ENCODE results near the gene TMED8. TPM values are rescaled to one million over a fixed set of nuclear protein-coding genes. Genes with fewer than 3 reads are reported as not detected.

TMED8 gene
- total and polyA plus RNA-seq, 2 of the 13 experiments (the other 11 are each of a cell fraction or from before 2014, with no cell fraction given) = 6.0 to 11.7 TPM

GRCh38 chr14:77390188-77390587 lies 13.3 kb upstream of the TMED8 start (continued):
- TF ChIP-seq ATF4 (CRISPR knock-in tag; IDR thresholded peaks at IDR 0.05) = peak in 1 of 2 experiments; percentile 71; a peak in 2 of 4 replicates

DNA sequence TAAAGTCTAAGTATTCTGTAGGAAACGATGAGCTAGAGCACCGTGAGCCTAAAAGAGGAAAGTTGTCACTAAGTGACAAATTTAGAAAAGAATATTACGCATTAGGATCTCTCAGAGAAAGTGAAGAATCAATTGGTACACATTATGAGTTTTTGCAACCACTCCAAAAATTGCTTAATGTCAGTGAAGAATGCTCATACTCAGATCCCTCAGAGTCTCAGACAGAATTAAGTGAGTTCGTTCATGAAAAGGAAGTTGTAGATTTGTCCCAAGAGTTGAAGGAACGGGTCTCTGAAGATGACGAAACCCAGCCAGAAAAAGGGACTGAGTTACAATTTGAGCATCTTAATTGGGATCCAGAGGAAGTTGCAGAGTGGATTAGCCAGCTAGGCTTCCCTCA lies 1.8 kb upstream of the TMED8 start:
- intact Hi-C loops (cut with micrococcal nuclease; ENCODE audit: unreplicated experiment) = loop anchor here (5.0 kb wide), 2 partner anchors 41 to 56 kb away; partner anchors contain the start of genes GSTZ1 and POMT2
- Histone ChIP-seq H3K4me3 (replicated peaks in 1 of 3; ENCODE audit: insufficient read depth in 1 of 3, low read depth in 2 of 3, low read length in 3 of 3) (no peak overlapping the region), H3K27me3 (ENCODE audit: control insufficient read depth in 1 of 2, insufficient read depth in 2 of 2, low read length in 2 of 2) (no peaks in the 10 kb centered on the region), H3K4me2 (ENCODE audit: low read depth, low read length) (no peak overlapping the region), H2AFZ (ENCODE audit: low read length) (no peak overlapping the region), H3K9ac (ENCODE audit: insufficient read depth, low read depth, low read length) (no peak overlapping the region), H3K79me2 (ENCODE audit: insufficient read depth, low read length) (peaks cover 11% of the 10 kb centered on the region), H3K27ac (ENCODE audit: extremely low read length, insufficient read depth, low read length) (no peak overlapping the region), H4K20me1 (ENCODE audit: insufficient read depth, low read length) (no peaks in the 10 kb centered on the region), H3K4me1 (ENCODE audit: insufficient read depth, low read length) (peaks cover 39% of the 10 kb centered on the region), H3K9me3 (ENCODE audit: low read length) (no peaks in the 10 kb centered on the region), H3K36me3 (replicated peaks in 1 of 2; ENCODE audit: control insufficient read depth in 1 of 2, insufficient read depth in 2 of 2, low read length in 2 of 2) (no peaks in the 10 kb centered on the region)
- DNase-seq (ENCODE audit: low spot score) (no peak), FAIRE-seq (no peak), ATAC-seq (no peak)
- ChIA-PET POLR2A (no interaction called here), CTCF (ENCODE audit: low intra/inter-chr PET ratio, low total read pairs) (no interaction called here)
- TSS peak; percentile 54 for BruUV-seq (replicated peaks)
- WGBS (ENCODE audit: low lambda C conversion rate) = 79% methylated on average over 6 of the region's 6 CpGs
- in situ Hi-C loops (cut with HindIII; ENCODE audit: extremely low pct_ligation_motif_present, low pct_unique_long_range_greater_than_20kb) = no loop called here
- TF ChIP-seq ZNF574 (CRISPR knock-in tag; IDR thresholded peaks at IDR 0.05) (no peak), POLR2A (IDR thresholded peaks at IDR 0.05; ENCODE audit: insufficient read depth in 1 of 2, low read depth in 2 of 2, low read length in 2 of 2) (no peak), DZIP1 (CRISPR knock-in tag; IDR thresholded peaks at IDR 0.05) (no peak), HMG20B (CRISPR knock-in tag; conservative IDR thresholded peaks at IDR 0.05) (no peak), ZNF382 (CRISPR knock-in tag; IDR thresholded peaks at IDR 0.05; ENCODE audit: borderline replicate concordance) (no peak), GLI4 (CRISPR knock-in tag; IDR thresholded peaks at IDR 0.05; ENCODE audit: borderline replicate concordance) (no peak)
